Activated T-helper 17 cell treated with anti-CD3 and anti-CD28 coated beads, Interleukin-2, amount 50 U/mL, for 72 hours (primary cell): ENCODE results near the gene KRTAP6-2. TPM values are rescaled to one million over a fixed set of nuclear protein-coding genes. Genes with fewer than 3 reads are reported as not detected.
A peak's percentile ranks its signal among the peaks of the same experiment; 100 is the strongest.

Source experiments
- ATAC-seq: fragments of 150-1000 bp; cut with Tn5 transposase; replicated peaks from 2 replicates; pipeline ENCODE4 v1.10.0; 2021; ENCODE audit warnings: mild to moderate bottlenecking, moderate library complexity
- H3K27ac Mint-ChIP-seq: one replicate; pipeline ENCODE4 v1.8.0; 2022; ENCODE audit warnings: mixed read lengths
- H3K27me3 Mint-ChIP-seq: one replicate; pipeline ENCODE4 v1.8.0; 2022; ENCODE audit warnings: mixed read lengths
- H3K36me3 Mint-ChIP-seq: one replicate; pipeline ENCODE4 v1.8.0; 2022; ENCODE audit warnings: low read depth, mild to moderate bottlenecking, mixed read lengths
- H3K4me1 Mint-ChIP-seq: one replicate; pipeline ENCODE4 v1.8.0; 2022; ENCODE audit warnings: mixed read lengths
- H3K4me3 Mint-ChIP-seq: one replicate; pipeline ENCODE4 v1.8.0; 2022; ENCODE audit warnings: mild to moderate bottlenecking, mixed read lengths
- H3K9me3 Mint-ChIP-seq: one replicate; pipeline ENCODE4 v1.8.0; 2022; ENCODE audit warnings: mixed read lengths
- total RNA-seq, 2 donors: library from RNA; stranded (reverse); gene quantifications; one replicate each; pipeline ENCODE4 v1.2.3, GENCODE V29; 2022

KRTAP6-2 gene
- total RNA-seq, 2 donors from 2014 or later: not detected

- H3K27ac Mint-ChIP-seq: no peak overlapping the region
Measured at GRCh38 chr21:30605968-30606367, 7.3 kb upstream of the KRTAP6-2 start.

GRCh38 chr21:30600787-30601186 lies 2.1 kb upstream of the KRTAP6-2 start, which contains the start of gene KRTAP22-1:
Gene KRTAP22-1 (plus strand): TSS chr21:30601087.
- no peak within 1 kb of the TSS for H3K27ac Mint-ChIP-seq
- H3K27me3 Mint-ChIP-seq: peaks cover 4% of the 10 kb centered on the region
- no peak for ATAC-seq
- H3K9me3 Mint-ChIP-seq: peaks cover 5% of the 10 kb centered on the region
- no peaks in the 10 kb centered on the region for H3K36me3 Mint-ChIP-seq
- no peaks in the 10 kb centered on the region for H3K4me1 Mint-ChIP-seq
- H3K4me3 Mint-ChIP-seq: no peak within 1 kb of the TSS

More at GRCh38 chr21:30605968-30606367, 7.3 kb upstream of the KRTAP6-2 start:
- ATAC-seq: no peak
- Mint-ChIP-seq H3K27me3 (peaks cover 4% of the 10 kb centered on the region), H3K4me3 (no peak overlapping the region), H3K4me1 (no peaks in the 10 kb centered on the region), H3K9me3 (peaks cover 8% of the 10 kb centered on the region), H3K36me3 (no peaks in the 10 kb centered on the region)

- no peak within 1 kb of the TSS for H3K27ac Mint-ChIP-seq
- H3K4me1 Mint-ChIP-seq: no peaks in the 10 kb centered on the region
- no peaks in the 10 kb centered on the region for H3K27me3 Mint-ChIP-seq
- no peaks in the 10 kb centered on the region for H3K36me3 Mint-ChIP-seq
- H3K4me3 Mint-ChIP-seq: no peak within 1 kb of the TSS
- H3K9me3 Mint-ChIP-seq: no peaks in the 10 kb centered on the region
- no peak for ATAC-seq
Measured at GRCh38 chr21:30592140-30592539, 6.6 kb downstream of the KRTAP6-2 start, which contains the start of gene KRTAP6-3. Gene KRTAP6-3 (plus strand): TSS chr21:30592440. CDS start chr21:30592446, 6 bp downstream.

- Mint-ChIP-seq H3K36me3 (no peaks in the 10 kb centered on the region), H3K4me1 (no peaks in the 10 kb centered on the region), H3K27ac (no peak within 1 kb of the TSS), H3K27me3 (no peaks in the 10 kb centered on the region), H3K9me3 (no peaks in the 10 kb centered on the region), H3K4me3 (no peak within 1 kb of the TSS)
- ATAC-seq: no peak
Measured at GRCh38 chr21:30590297-30590696, 8.4 kb downstream of the KRTAP6-2 start, which contains the start of gene KRTAP22-2. Gene KRTAP22-2 (minus strand): TSS chr21:30590397.

GRCh38 chr21:30582870-30583269 lies 15.8 kb downstream of the KRTAP6-2 start:
- Mint-ChIP-seq H3K9me3 (no peaks in the 10 kb centered on the region), H3K4me1 (no peaks in the 10 kb centered on the region), H3K27me3 (peaks cover 8% of the 10 kb centered on the region), H3K27ac (no peak overlapping the region), H3K36me3 (no peaks in the 10 kb centered on the region), H3K4me3 (no peak overlapping the region)
- ATAC-seq: no peak

- Mint-ChIP-seq H3K27ac (no peak overlapping the region), H3K27me3 (peaks cover 10% of the 10 kb centered on the region), H3K9me3 (no peaks in the 10 kb centered on the region), H3K4me1 (no peaks in the 10 kb centered on the region), H3K4me3 (no peak overlapping the region), H3K36me3 (no peaks in the 10 kb centered on the region)
- ATAC-seq: no peak
Measured at GRCh38 chr21:30580132-30580531, 18.6 kb downstream of the KRTAP6-2 start.

GRCh38 chr21:30579346-30579745 lies 19.4 kb downstream of the KRTAP6-2 start:
- no peak for ATAC-seq
- Mint-ChIP-seq H3K27me3 (peaks cover 6% of the 10 kb centered on the region), H3K27ac (no peak overlapping the region), H3K4me1 (no peaks in the 10 kb centered on the region), H3K36me3 (no peaks in the 10 kb centered on the region), H3K9me3 (no peaks in the 10 kb centered on the region), H3K4me3 (no peak overlapping the region)

- no peaks in the 10 kb centered on the region for H3K36me3 Mint-ChIP-seq
Measured at GRCh38 chr21:30577766-30578165, 20.9 kb downstream of the KRTAP6-2 start.

GRCh38 chr21:30567617-30568016 lies 31.1 kb downstream of the KRTAP6-2 start:
- H3K4me3 Mint-ChIP-seq: no peak overlapping the region
- H3K9me3 Mint-ChIP-seq: no peaks in the 10 kb centered on the region
- no peaks in the 10 kb centered on the region for H3K4me1 Mint-ChIP-seq
- ATAC-seq: no peak
- no peak overlapping the region for H3K27ac Mint-ChIP-seq
- no peaks in the 10 kb centered on the region for H3K27me3 Mint-ChIP-seq
- H3K36me3 Mint-ChIP-seq: no peaks in the 10 kb centered on the region

More at GRCh38 chr21:30577766-30578165, 20.9 kb downstream of the KRTAP6-2 start:
- no peak overlapping the region for H3K27ac Mint-ChIP-seq
- H3K4me1 Mint-ChIP-seq: no peaks in the 10 kb centered on the region
- peak; percentile 56 for ATAC-seq
- H3K9me3 Mint-ChIP-seq: no peaks in the 10 kb centered on the region
- no peak overlapping the region for H3K4me3 Mint-ChIP-seq
- H3K27me3 Mint-ChIP-seq: peaks cover 3% of the 10 kb centered on the region

- H3K4me1 Mint-ChIP-seq: no peaks in the 10 kb centered on the region
- no peak for ATAC-seq
- H3K4me3 Mint-ChIP-seq: no peak overlapping the region
- no peaks in the 10 kb centered on the region for H3K27me3 Mint-ChIP-seq
- H3K36me3 Mint-ChIP-seq: no peaks in the 10 kb centered on the region
- no peak overlapping the region for H3K27ac Mint-ChIP-seq
- no peaks in the 10 kb centered on the region for H3K9me3 Mint-ChIP-seq
Measured at GRCh38 chr21:30563630-30564029, 35.1 kb downstream of the KRTAP6-2 start.

GRCh38 chr21:30563072-30563471 lies 35.6 kb downstream of the KRTAP6-2 start:
- Mint-ChIP-seq H3K36me3 (no peaks in the 10 kb centered on the region), H3K4me1 (no peaks in the 10 kb centered on the region), H3K4me3 (no peak overlapping the region), H3K27ac (no peak overlapping the region), H3K9me3 (no peaks in the 10 kb centered on the region), H3K27me3 (no peaks in the 10 kb centered on the region)
- no peak for ATAC-seq

- H3K9me3 Mint-ChIP-seq: no peaks in the 10 kb centered on the region
- ATAC-seq: no peak
Measured at GRCh38 chr21:30561957-30562356, 36.7 kb downstream of the KRTAP6-2 start.

GRCh38 chr21:30561264-30561895 lies 37.3 kb downstream of the KRTAP6-2 start, which contains the start of gene KRTAP19-7:
Gene KRTAP19-7 (minus strand): TSS chr21:30561314. CDS start chr21:30561289, 25 bp downstream.
- Mint-ChIP-seq H3K27me3 (no peaks in the 10 kb centered on the region), H3K36me3 (no peaks in the 10 kb centered on the region), H3K9me3 (no peaks in the 10 kb centered on the region), H3K4me3 (no peak within 1 kb of the TSS), H3K4me1 (no peaks in the 10 kb centered on the region), H3K27ac (no peak within 1 kb of the TSS)
- ATAC-seq: no peak

More at GRCh38 chr21:30561957-30562356, 36.7 kb downstream of the KRTAP6-2 start:
- Mint-ChIP-seq H3K4me1 (no peaks in the 10 kb centered on the region), H3K36me3 (no peaks in the 10 kb centered on the region), H3K27me3 (no peaks in the 10 kb centered on the region), H3K27ac (no peak overlapping the region), H3K4me3 (no peak overlapping the region)

- no peak for ATAC-seq
- Mint-ChIP-seq H3K27me3 (peaks cover 8% of the 10 kb centered on the region), H3K4me1 (no peaks in the 10 kb centered on the region), H3K9me3 (peaks cover 7% of the 10 kb centered on the region), H3K27ac (no peak overlapping the region), H3K36me3 (no peaks in the 10 kb centered on the region), H3K4me3 (no peak overlapping the region)
Measured at GRCh38 chr21:30555095-30555494, 43.6 kb downstream of the KRTAP6-2 start.

- peaks cover 13% of the 10 kb centered on the region for H3K27me3 Mint-ChIP-seq
Measured at GRCh38 chr21:30552782-30553181, 45.9 kb downstream of the KRTAP6-2 start.

More at GRCh38 chr21:30552782-30553181, 45.9 kb downstream of the KRTAP6-2 start:
- Mint-ChIP-seq H3K36me3 (no peaks in the 10 kb centered on the region), H3K9me3 (peaks cover 11% of the 10 kb centered on the region), H3K27ac (no peak overlapping the region), H3K4me1 (no peaks in the 10 kb centered on the region), H3K4me3 (no peak overlapping the region)
- no peak for ATAC-seq
